CD4-positive, alpha-beta T cell treated with Interleukin-10 for 1 hour (primary cell): ENCODE measurements around the gene AOPEP.
"Not testable (repeated sequence)": the region's sequence is repeated elsewhere in the genome, so short reads cannot be mapped to it uniquely, and the experiment has no call there.

Experiments
- DNase-seq: peaks from one replicate; pipeline ENCODE4 v3.0.0-alpha.2; 2020

AOPEP gene

DNA sequence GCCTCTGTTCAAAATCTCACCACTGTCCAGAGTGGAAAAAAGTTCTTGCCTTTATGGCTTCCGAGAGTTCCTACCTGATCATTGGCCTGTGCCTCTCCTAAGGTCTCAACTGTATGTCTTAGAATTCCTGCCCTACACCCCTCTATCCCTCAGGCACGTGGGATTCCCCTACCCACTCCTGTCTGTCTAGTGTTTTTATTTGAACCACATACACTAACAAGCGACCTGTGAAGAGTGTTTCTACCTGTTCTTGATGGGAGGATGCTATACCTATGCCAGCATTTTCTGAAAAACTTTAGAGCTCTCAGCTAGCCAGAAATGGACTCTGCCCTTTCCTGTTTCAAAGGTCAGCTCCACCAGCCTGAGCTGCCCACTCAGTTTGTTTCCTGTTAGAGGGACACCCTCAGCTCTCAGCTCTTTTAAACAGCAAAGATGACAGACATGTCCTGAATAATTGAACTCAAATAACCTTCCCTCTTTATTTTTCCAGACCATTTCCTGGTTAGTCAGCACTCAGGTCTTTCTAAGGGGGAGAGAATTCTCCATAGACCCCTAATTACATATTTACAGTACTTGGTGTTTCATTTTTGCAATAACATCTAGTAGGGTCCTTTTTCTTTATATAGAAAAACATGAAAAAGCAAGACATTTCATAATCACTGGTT, 214.8 kb downstream of the AOPEP start:
- DNase-seq: no peak

DNA sequence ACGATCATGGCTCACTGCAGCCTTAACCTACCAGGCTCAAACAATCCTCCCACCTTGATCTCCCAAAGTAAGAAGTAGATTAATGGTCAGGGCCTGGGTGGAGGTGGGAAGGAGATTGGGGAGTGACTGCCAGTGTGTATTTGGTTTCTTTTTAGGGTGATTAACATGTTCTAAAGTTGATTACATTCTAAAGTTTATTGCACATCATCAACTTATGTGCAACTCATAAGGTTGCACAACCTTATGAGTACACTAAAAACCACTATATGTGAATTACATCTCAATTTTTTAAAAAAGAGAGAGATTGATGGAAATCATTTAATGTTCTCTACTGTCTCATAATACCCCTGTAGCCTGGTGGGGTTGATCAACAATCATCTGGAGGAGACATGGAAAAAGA, 218.1 kb downstream of the AOPEP start:
- no peak for DNase-seq

DNA sequence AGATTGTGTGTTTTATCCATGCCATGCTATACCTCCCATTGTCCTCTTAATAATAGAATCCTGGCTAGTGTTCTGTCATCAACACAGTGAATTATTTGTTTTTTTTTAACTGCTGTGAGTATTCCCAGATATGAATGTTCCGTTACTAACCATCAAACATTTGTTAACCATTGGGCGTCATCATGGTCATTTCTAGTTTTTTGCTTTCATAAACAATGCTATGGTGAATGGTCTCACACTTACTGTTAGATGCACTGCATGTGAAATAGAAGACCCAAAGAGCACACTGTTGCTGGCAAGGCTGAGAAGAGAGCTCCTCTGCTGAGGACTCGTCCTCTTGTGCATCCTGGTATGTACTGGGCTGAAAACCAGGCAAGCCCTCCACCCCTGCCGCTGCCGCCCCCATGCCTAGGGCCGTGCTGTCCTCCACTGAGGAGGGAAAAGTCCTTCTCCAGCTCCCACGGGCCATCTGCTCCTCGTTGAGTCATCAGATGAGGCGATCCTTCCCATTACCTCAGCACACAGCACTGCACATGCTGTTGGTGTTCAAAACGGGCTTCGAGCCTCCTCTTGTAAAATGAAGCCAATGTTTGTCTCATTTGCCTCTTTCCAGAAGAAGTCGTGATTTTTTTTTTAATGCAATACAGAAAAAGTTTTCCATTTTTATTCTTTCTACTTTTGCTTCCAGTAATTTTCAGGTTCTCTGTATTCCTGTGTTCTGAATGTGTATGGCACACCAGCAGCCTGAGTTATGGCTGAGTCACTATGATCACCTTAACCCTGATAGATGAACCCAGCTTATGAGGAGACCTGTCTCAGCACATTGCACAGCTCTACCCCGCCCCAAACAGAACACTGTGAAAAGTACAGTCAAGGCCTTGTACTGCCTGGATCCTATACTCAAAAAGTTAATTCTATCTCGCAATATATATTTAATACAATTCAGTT, 219.0 kb downstream of the AOPEP start:
- no peak for DNase-seq

DNA sequence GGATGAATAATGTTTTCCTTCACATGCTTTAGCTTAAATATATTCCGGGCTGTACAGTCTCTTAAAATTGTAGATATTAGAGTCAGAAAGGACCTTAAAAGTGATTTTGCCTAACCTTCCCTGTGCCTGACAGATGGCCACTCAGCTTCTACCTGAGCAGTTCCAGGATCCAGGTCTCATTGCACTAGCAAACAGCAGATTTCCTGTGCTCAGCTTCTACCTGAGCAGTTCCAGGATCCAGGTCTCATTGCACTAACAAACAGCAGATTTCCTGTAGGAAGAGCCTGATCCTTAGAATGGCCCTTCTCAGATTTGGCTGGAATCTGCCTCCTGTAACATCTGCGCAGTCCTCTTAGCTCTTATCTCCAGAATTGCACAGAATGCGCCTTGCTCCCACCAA, 219.8 kb downstream of the AOPEP start:
- DNase-seq: no peak

DNA sequence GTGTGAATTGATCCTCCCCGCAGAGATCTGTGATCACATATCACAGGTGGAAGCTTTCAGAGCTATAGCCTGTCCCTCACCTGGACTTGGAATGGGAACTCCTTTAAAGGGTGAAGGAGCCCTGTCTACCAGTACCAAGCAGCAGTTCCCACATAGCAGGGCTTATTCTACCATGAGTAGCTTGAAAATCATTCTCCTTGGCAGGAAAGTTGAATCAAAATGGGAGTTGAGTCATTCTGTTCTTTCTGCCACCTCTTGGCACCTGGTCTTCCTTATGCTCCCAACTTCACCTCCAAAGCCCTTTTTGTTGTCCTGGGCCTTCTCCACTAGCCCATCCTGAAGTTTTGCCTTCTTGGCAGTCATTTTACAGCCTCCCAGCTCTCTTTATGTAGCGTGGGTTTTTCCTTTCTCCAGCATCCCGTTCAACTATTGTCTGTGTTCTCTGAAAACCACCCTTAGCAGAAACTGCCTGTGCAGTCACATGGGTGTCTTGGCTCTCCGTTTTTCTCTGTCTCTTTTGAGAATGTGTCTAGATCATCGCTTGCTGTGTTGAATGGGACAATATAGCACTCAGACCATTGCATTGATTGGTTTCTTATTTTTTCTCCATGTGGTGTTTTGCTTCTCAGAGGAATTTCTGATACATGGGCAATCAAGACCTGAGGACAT, 222.2 kb downstream of the AOPEP start:
- DNase-seq: no peak

DNA sequence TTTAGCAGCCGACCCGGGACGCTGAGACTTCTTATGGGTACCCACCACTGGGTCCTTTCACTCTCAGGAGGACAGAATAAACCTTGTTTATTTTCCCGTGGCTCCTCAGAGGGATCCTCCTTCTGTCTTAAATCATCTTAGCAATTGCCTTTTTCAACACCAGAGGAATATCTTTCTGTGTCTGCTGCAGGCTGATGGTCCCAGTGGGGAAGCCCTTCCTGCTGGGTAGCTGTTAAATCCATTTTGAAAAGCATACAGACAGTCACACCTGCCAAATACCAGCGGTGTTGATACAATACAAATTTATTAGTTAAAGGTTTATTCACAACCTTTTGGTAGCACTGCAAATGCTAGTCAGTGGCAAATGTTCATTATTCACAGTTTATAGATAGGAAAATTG, 222.9 kb downstream of the AOPEP start:
- no peak for DNase-seq

DNA sequence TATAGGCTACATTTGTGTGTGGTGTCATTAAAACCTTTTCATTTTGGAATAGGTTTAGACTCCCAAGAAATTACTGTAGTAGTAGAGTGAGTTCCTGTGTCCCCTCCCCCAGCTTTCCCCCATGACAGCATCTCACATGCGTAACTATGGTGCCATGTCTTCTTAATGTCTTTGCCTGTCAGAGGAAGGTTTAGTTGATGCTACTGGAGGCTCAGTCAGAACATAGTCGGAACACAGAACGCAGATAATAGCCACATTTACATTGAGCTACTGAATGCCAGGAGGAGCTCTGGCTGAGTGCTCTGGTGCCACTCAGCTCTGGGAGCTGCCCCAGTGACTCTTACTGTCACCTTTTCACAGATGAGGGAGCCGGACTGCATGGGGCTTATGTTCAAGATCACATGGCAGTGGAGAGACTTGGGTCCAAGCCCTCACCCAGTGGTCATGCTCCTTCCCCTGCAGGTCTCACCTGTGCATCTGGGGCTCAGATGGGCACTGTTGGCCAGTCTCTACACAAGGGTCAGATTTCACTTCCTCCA, 223.6 kb downstream of the AOPEP start:
- no peak for DNase-seq

DNA sequence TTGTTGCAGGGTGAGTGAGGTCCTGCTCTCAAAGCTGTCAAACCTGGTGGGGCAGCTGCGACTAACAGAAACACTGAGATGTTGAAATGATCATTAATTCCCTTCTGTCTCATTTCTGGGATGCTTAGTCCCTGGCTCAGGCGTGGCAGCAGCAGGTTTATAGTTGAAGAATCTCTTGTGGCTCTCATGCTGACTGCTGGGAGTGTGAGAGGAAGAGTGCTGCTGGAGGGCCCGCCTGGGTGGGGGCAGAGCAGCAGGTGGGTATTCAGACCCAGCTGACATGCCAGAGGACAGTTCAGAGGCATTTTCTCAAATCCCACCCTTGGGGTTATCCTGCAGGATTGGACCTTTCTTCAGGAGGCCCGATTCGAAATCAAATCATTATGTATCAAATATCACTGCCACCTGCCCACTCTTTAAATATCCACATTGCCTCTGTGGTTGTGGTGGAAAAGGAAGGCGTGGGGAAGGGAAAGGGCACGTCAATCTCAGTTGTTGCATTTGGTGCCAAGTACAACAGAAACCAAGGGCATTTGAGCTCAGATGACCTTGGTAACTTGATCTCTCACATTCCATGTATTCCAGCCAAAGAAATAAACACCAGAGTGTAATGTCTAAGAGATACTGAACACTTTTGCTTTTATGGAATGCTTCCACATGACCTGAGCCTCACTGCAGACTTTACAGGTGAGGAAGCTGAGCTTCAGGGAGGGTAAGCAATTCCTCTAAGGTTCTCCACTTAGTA, 224.3 kb downstream of the AOPEP start:
- no peak for DNase-seq

DNA sequence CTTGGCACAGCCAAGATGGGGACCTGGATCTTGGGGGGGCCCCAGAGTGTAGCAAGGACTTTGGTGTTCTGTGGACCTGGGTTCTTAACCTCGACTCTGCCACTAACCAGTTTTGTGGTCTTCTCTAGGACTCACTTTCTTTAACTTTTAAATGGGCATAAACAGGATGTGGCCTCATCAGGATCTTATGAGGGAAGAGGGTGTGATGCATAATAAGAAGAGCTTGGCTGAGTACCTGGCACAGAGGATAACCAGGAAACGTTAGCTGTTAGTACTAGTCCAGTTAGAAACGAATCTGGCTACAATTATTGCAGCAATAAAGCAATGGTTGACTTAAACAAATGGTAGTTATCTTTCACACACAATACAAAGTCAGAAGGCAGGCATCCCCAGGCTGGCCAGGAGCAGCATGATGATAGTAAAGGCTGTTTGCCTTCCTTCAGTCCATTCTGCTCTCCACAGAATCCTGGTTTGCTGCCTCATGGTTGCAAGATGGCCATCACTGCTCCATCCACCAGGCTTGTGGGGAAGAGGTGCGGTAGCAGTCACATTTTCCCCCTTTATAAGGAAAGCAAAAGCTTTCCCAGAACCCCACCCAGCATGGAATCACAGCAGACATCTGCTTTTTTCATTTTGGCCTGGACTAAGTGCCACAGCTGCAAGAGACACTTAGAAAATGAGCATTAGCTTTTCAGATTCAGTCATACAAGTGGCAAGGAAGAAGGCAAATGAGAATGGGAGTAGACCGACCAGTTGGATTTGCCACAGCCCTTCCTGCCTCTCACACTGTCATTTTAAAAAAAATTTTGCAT, 225.0 kb downstream of the AOPEP start:
- peak; percentile 4 for DNase-seq

DNA sequence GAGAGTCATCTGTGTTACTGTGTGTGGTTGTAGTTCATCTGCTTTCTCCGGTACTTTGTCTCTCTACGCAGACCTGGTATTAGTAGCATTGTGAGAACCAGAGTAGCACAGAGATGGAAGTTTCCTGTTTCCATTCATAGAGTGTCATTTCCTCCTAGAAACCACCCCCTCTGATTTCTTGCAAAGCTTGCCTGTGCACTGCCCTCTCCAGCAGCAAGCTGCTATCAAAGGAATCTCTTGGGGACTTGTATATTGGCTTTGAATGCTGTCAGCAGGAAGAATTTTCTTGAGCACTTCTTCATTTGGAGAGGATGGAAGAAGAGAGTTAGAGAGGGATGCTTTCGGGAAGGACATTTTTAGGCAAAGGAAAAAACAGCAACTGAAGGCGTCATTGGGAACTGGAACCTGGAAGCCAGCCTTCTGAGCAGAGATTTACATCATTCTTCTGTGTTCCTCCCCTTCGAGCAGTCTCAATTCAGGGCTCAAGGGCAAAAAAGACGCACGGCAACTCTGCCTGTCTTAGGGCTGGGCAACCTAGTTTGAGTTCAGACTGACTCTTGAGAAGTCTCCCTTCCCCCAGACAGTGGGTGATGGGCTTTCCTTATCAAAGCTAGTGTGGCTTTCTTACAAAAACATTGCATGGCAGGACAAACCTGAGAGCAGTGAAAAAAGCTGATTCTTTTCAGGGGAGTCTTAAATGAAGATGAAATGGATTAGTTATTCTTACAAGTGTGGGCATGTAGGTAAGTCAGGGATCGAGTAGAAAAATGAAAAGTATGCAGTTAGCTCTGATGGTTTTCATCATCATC, 226.3 kb downstream of the AOPEP start:
- DNase-seq: peak; percentile 22

DNA sequence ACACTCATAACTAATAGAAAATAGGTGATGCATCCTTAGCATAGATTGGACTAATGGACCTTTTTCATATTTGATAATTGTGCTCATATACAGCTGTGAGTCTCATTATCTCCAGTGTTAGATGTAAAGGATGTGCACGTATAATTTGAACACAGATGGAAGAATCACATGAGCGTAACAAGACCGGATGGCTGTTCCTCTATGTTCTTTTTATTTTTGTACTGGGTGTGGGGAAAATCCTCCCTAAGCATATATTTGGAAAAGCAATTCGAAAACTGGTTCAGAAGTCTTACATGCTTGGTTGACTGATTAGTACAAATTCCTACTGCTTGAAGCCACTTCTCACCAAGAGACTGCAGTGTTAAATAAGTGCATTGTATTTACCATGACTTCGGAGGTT, 230.2 kb downstream of the AOPEP start:
- no peak for DNase-seq

DNA sequence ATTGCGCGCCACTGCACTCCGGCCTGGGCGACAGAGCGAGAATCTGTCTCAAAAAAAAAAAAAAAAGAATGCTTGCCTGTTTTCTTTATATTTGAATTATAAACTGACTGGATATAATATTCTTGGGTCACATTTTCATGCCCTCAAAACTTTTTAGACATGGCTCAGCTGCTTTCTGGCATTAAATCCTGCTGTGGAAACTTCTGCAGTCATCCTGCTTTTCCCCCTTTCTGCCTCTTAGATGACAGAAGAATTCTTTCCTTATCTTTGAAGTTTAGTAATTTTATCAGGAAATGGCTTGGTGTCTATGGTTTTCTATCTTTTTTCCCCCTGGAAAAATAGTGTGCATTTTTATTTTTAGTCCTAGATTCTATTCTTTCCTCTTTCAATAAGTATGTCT, 234.5 kb downstream of the AOPEP start:
- no peak for DNase-seq

DNA sequence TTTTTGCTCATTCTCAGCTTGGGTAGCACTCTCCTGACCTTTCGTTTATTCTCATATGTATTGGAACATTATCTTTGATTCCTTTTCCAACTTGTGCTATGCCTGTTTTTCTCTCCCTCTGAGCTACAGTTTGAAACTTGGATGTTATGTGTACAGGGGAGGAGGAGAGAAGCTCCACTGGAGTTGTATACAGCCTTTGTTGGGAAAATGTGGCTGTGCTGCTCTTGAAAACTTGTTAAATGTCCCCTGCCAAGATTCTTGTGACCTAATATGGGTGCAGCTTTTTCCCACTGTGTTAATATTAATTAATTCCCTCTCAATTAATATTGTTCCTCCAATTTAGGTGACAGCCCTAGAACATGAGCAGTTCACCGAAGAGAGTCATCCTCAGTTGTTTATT, 235.4 kb downstream of the AOPEP start:
- no peak for DNase-seq

DNA sequence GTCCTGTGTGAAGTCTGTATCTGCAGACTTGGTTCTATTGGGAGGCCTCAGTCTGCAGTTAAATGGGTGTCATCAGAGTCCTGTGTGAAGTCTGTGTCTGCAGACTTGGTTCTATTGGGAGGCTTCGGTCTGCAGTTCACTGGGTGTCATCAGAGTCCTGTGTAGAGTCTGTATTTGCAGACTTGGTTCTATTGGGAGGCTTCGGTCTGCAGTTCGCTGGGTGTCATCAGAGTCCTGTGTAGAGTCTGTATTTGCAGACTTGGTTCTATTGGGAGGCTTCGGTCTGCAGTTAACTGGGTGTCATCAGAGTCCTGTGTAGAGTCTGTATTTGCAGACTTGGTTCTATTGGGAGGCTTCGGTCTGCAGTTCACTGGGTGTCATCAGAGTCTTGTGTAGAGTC, 239.1 kb downstream of the AOPEP start:
- DNase-seq: not testable (repeated sequence)

DNA sequence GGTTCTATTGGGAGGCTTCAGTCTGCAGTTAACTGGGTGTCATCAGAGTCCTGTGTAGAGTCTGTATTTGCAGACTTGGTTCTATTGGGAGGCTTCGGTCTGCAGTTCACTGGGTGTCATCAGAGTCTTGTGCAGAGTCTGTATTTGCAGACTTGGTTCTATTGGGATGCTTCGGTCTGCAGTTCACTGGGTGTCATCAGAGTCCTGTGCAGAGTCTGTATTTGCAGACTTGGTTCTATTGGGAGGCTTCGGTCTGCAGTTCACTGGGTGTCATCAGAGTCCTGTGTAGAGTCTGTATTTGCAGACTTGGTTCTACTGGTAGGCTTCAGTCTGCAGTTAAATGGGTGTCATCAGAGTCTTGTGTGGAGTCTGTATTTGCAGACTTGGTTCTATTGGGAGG, 239.5 kb downstream of the AOPEP start:
- DNase-seq: not testable (repeated sequence)

DNA sequence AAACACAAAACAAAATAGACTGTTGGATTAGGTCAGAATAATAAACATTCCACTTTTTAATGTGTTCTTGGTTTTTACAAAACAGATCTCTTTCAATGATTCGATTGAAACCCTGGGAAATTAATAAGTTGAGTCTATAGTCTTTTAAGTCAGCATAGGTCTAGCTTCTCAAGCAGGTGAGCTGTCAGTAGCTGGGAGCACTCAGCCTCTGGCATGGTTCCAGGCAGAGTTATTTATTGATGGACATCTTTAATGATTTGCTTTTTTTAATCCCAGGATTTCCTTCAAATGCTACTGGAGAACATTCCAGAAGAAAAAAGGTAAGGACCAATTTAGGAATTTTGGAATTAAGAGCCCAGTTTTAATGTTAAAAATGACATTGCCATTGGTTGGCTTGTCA, 241.0 kb downstream of the AOPEP start:
- no peak for DNase-seq

DNA sequence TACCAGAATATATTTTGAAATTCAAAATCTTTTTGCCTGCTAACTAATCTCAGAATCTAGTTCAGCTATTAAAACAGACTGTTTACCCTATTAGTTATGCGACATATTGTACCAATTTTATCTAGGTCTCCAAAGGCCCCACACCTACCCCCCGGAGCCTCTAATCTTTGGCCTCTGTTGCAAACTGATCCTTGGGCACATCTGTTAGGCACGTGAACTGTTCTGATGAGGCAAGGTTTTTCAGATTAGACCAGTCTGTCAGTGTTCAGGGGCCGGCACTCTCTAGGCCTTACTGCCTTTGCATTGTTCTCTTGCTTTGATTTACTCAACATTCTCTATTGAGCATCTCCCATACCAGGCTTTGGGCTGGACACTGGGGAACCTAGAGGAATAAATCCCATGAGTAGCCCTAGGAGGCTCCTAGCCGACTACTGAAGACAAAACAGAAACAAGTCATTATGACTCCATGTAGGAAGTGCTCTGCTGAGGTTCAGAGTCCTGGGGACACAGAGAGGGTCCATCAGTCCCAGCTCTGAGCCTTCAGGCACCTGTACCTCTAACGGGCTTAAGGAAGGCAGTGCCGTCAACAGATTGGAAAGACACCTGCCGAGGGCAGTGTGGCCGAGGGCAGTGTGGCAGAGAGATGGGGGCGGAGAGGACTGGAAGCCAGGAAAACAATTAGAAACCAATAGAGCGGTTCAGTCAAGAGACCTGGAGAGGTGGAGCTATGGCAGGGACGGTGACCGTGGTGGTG, 245.1 kb downstream of the AOPEP start:
- DNase-seq: no peak

DNA sequence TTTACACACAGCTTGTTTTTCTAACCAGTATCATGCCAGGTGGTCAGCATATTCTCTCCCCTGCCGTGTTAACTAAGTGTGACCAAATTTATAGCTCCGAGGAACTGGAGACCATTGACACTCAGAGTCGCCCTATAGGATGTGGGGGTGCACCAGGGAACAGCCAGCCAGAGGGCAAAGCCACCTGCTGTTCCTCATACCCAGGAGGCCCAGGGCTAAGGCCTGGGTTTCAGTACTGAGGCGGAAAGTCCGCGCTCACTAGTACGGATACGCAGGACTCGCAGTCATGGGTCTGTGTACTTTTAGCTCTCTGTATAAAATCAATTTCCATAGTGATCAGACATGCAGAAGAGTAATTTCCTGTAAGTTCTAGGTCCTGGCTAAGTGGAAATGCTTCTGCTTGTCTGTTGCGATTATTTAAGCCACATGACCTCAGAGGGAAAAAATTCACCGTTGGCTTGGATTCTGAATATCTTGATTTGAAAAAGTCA, 247.0 kb downstream of the AOPEP start:
- no peak for DNase-seq

DNA sequence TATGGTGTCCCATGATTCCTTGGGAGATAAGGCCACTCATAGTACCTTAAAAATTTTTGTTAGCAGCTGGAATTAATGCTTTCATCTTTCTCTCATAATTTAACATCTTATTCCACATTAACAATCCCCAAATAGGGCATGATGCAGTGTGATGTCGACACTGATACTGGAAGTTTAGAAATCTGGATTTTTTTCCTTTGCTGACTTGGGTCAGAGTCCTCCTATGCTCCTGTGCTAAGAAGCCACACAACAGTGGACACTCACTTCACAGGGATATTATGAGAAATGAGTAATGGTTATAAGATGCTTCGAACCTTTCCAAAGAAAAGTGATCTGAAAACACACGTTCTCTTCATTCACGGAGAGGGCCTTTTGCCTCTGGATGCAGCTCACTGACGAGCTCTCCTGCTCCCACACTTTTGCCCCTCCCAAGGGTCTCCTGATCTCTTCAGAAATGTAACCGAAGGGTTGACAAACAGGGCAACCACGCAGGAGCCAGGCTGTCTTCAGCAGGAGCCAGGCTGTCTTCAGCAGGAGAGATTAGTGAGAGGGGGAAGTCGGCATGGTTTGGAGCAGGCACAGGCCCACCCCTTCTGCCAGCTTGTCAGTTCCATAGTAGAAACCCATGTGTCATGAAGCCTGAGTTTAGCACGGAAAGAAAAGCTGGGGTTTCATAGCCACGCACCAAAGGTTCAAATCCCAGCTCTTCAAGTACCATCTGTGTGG, 247.8 kb downstream of the AOPEP start:
- DNase-seq: no peak
